DMS79 (cell line): ENCODE measurements around the gene MTMR10.

Experiments used
- DNase-seq: peaks from one replicate; lab custom pipeline; 2025; lab: John Stamatoyannopoulos, UW

MTMR10 gene, protein sequence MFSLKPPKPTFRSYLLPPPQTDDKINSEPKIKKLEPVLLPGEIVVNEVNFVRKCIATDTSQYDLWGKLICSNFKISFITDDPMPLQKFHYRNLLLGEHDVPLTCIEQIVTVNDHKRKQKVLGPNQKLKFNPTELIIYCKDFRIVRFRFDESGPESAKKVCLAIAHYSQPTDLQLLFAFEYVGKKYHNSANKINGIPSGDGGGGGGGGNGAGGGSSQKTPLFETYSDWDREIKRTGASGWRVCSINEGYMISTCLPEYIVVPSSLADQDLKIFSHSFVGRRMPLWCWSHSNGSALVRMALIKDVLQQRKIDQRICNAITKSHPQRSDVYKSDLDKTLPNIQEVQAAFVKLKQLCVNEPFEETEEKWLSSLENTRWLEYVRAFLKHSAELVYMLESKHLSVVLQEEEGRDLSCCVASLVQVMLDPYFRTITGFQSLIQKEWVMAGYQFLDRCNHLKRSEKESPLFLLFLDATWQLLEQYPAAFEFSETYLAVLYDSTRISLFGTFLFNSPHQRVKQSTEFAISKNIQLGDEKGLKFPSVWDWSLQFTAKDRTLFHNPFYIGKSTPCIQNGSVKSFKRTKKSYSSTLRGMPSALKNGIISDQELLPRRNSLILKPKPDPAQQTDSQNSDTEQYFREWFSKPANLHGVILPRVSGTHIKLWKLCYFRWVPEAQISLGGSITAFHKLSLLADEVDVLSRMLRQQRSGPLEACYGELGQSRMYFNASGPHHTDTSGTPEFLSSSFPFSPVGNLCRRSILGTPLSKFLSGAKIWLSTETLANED

DNA sequence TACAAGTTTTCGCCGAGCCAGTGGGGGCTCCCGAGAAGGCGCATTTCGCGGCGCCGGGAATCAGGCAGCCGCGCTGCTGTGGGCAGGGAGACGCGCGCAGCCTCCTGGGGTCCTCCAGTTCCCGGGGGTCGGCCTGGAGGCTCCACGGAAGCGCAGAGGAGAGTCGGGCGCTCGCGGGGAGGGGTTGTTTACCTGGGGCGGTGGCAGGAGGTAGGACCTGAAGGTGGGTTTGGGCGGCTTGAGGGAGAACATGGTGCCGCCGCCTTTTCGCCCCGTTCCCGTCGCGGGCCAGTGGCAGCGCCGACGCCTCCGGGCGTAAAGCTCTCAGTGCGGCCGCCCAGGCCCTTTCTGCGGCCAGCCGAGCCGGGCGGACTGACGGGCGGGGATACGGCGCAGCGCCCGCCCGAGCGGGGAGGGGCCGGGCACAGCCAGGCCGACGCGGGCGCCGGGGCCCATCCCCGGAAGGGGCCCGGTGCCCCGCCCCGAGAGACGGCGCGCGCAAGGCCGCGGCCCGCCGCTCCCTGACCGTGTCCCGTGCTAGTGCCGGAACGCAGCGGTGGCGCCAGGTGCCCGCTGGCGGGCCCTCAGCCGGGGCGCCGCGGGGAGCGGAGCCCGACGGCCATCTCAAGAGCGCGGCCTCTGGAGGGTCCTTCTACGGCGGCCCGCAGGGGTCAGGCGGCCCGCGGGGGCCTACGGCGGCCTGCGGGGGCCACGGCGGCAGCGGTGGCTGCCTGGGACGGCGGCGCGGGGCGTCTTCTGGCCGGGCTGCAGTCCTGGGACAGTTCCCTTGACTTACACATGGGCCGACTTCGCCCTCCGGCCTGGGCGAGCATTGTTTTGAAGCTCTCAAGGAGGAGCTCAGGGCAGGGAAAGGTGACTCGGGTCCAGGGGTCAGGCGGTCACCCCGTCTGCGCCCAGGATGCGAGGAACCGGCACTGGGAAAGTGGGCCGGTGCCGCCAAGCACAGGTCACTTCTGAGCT is at the start of gene MTMR10:
Gene MTMR10 (minus strand): TSS at position 374 of the 981 bp plus-strand sequence. CDS start 122 bp downstream, at position 252.
- DNase-seq, result no peak

DNA sequence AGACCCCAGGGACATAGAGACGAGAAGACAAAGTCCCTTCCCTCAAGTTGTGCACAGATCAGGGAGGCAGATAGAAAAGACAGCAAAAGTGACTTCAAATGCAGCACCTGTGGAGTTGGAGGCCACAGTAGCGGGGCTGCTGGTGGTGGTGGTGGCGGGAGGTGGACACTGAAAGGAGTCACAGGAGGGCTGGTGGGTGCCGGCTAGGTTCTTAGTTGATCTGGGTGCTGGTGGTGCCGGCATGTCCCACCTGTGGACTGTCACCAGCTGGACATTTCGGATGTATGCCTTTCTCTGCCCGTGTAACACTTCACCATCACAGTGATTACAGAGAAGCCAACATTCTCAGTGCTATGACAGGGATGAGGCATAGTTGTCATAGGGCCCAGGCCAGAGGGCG is 49.2 kb upstream of the MTMR10 start:
- no peak for DNase-seq

DNA sequence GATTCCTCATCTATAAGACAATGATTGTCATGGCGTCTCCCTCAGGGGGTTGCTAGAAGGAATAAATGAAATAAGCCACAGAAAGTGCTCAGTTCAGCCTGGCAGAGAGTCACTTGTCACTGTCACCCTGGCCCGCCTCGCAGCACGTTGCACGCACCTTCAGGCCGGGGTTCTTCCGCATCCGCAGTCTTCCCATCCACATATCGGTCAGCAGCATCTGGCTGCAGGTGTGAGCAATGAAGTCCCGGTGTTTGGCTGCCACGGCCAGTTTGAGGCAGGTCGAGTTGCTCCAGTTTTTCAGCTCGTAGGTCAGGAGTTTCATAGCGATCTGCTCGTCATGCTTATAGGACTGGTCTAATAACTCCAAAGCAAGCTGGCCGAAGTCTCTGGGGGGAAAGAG is 48.5 kb upstream of the MTMR10 start:
- no peak for DNase-seq

DNA sequence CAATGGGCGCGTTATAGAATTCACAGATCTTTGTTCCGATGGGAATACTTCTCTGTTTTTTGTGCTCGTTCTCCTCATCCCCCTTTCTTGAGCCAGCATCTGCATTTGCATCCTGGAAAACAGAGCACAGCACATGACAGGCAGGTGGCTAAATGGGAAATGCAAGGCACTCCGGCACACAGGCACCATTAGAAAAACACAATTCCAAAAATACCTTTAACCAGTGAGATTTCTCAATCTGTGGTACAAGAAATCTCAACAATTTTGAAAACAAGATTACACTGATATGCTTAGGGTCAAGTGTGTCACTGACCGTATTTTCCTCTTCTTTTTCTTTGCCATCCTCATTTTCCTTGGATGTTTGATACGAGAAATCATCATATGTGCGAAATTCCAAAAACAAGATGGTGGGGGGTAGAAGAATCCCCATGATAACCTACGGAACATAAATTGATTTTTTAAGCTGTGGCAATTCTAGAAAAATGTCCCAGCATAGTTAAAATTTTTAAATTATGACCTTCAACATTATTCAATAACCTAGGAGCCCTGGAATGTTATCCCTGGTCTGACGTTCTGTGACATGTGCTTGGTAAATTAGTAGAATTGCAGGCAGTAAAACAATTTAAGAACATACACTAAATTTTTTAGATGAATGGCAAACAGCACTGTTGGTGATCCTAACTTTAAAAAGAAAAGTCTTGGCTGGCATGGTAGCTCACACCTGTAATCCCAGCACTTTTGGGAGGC is 46.5 kb upstream of the MTMR10 start:
- DNase-seq, result no peak

DNA sequence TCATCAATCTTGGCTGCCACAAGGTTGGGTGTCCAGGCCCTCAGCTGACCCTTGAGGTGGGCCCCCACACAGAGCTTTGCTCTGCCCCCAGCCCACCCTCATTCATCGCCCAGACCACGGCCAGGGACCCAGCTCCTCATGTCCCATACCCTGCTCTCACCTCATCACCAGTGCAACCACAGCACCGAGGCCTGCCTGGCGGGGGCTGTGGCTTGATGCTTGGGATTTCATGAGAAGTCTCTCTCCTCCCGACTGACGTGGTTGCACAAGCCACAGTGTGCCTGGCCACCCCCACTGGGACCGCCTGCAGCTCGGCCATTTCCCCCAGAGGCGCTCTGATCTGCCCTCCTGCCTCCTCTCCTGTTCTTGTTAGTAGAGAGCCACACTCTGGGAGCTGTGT is 45.4 kb upstream of the MTMR10 start:
- no peak for DNase-seq

DNA sequence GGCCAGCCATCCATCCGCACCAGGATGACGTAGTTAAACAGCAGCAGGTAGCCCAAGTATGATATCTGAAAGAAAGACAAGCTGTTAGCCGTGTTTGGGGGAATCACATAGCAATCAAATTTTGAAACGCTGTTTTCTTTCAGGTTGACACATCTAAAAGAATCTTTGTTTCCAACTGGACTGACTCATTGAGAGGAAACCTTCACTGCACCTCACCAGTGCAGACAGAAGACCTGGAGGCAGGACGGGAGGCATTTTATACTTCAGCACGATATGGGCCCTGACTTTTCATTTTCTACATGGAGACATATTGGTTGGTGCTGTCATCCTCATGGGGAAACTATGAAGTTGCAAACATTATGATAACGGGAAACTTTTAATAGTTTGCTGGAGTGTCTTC is 44.2 kb upstream of the MTMR10 start:
- DNase-seq, result no peak

DNA sequence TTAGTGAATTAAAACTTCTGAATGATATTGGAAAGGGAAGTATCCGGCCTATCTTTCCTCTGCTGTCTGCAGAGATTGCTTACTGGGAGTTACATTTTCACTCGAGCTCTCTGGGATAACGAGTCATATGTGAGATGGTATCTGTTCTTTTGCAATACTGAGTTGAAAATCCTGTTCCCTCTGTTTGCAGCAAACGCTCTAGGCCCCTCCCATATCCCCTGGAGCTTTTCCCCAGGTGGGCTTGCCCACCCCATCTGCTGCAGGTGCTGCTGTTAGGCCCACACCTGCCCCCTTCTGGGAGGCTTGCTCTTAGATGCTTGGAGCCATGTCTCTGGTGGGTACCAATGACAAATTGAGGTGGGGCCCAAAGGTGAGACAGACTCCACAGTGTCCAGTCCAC is 42.7 kb upstream of the MTMR10 start:
- DNase-seq, result no peak

DNA sequence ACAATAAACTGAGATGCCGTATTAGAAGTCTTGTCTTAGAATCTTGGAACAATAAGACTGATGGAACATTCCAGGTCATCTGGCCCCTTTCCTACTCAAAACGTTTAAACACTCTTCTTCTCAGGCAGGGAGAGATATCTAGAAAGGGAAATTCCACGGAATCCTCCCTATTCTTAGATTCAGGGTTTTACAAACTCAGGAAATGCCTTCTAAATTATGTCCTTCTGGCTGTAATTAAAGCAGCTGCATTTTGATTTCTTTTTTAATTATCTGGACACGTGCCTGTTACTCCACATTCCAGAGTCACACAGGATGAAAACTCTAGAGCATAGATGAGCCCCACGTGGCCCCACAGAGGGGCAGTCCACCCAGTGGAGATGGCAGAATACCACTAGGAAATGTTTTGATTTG is 41.5 kb upstream of the MTMR10 start:
- no peak for DNase-seq

DNA sequence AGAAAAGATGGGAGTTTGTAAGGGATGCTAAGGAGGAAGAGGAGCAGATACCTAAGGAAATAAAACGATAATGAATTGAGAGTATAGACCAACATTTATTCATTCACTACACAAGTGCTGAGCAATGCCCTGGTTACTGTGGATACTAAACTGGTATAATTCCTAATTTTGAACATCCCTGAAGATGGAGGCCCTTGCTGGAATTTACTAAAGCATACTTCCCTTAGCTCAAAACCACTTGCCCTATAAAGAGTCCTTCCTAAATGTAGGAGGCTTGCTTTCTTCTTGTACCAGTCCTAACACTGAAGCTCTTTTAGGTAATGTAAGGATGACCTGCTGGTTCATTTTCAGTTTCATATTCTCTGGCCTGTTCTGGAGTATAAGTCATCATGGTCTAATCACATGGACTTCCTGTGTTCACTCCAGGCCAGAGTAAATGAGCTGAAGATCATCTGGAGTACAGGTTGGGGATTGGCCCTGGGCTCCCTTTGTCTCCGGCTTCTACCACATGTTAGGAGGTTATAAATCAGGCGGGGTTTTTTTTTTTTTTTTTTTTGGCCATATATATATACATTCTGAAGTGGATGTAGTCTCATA is 40.1 kb upstream of the MTMR10 start:
- DNase-seq, result no peak

DNA sequence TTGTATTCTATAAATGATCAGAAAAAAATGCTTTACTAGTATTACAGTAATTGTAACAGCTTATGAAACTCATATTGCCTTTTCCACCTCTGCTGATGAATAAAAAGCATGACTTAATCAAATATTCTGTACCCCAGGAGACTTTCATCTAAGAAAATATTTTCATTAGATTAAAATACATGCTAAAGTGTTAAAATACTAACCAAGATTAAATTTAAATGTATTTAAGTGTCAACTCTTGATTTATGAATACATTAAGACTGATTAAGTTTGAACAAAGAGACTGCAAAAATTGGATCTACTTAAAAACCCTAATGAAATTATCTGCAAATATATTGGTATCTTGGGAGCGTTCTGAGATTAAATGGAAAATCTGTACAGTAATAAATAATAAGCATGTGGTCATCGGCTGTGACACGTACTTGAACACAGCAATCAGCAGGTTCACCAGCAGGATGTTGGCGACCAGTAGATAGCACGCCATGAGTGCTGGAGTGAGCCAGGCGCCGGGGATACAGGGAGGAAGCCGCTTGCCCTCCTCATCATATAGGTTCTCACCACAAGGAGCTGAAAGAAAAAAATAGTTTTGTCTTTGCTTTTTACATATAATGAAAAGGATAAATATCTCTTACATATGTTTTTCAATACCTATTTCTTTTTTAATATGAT is 36.6 kb upstream of the MTMR10 start:
- no peak for DNase-seq

DNA sequence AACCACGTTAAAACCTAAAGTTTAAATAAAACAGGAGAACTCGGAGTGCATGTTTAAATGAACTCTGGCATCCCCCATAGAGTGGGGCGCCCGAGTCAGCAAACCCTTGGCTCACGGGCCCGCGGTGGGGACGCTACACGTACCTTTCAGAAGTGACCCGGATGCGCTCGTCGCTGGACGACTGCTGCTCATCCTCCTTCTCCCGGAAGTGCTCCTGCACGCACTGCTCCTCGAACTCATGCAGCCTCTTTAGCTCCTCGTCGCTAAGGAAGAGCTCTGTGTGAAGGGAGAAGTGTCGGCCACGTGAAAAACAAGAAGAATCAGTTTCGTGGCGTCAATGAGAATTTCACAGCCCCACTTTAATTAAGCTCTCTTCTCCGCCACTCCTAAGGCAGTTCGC is 34.6 kb upstream of the MTMR10 start:
- no peak for DNase-seq

DNA sequence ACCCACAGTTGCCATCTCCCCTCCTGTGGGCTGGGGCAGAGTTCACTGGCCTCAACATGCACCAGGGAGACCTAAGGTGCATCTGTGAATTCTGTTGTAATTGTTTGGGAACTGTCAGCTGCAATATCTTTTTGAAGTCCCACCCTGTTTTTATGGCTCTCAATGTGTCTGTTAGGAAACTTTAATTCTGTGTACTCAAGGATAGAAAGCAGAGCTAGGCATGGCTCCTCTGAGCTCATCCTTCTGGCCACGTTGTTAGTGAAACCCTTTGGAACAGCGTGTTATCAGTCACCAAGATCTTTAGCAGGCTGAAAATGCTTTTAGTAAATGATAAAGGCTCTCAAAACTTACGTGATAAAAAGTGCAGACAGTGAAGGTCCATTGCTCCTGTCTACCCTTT is 33.6 kb upstream of the MTMR10 start:
- no peak for DNase-seq

DNA sequence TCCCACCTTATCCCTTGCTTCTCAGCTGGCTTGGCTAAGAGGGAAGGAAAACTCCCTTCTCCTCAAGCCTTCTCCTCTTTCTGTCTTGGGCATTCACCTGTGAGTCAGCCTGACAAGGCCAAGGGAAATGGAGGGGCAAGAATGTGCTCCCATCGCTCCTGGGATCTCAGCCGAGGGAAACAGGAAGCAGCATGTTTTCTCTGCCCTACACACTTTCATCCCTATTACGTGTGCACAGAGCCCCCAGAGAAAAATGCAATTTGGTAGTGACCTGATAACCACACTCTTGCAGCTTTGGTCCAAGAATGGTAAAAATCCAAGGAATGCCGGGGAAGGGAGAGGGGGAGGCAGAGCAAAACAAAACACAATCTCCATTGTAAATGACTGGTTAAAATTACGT is 32.9 kb upstream of the MTMR10 start:
- DNase-seq, result no peak

DNA sequence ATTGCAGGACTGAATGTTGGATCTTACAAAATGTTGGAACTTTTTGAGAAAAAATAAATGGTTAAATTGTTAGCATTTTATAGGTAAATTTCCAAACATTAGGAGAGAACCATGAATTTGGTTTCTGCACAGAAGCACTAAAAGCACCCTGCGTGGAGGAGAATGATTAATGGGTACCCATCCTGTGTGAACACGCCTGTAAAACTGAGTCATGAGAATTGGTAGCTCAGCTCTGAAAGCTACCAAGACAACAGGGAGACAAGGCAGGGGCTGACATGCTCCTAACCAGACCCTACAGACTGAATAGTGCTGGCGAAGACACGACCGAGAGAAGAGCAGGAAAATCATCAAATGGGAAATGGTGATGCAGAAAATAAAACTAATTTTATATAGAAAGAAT is 32.4 kb upstream of the MTMR10 start:
- DNase-seq, result no peak

DNA sequence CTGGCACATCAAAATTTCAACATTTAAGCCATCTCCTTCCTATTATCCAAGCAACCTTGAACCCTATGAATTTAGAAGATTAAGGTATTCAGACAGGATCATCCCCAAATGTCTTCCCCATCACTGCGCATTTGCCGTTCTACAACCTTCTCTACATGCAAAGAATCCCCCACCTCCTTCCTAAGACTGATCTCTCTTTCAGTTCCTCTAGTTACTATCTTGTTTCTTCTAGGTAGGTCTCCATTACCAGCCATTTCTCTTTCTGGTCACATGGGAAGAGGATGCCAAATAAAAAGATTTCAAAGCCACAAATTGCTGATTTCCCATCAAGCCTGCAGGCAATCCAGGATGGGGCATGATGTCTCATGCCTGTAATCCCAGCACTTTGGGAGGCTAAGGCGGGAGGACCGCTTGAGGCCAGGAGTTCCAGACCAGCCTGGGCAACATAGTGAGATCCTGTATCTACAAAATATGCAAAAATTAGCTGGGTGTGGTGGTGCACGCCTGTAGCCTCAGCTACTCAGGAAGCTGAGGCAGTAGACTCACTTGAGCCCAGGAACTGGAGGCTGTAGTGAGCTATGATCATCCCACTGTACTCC is 29.7 kb upstream of the MTMR10 start:
- DNase-seq, result no peak

DNA sequence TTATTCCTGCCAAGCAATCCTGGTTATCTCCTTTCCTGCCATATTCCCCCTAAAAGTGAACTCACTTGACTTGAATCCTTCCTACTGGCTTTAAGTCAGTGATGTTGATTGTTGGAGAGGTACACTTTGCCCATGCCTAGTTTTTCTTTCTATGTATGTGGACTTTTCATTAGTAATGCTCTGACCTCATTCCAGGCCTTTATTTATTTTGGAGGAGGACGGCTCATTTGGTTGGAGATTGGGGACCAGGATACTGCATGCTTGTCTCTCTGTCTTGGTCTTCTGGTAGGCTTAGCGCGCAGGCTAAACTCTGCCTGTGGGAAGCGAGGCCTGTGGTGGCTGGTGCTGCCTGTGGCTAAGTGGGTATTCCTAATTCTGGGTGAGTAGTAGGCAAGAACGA is 29.1 kb upstream of the MTMR10 start:
- DNase-seq, result no peak

DNA sequence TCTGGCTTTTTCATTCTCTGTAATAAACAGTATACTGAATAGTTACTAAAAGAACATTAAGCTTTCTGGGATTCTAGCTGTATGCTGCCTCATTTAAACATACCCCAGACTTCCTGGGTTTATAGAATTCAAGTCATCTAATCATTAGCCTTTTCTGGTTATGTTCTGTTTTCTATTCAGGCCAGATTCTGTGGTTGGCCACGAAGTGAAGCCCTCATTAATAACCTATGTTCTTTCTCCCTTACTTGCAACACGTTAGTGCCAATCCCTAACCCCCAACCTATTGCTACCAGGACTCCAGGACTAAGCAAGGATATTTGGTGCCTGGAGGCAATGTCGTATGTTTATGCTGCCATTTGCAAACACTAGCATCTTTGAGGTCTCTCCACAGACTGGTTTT is 28.6 kb upstream of the MTMR10 start:
- no peak for DNase-seq

DNA sequence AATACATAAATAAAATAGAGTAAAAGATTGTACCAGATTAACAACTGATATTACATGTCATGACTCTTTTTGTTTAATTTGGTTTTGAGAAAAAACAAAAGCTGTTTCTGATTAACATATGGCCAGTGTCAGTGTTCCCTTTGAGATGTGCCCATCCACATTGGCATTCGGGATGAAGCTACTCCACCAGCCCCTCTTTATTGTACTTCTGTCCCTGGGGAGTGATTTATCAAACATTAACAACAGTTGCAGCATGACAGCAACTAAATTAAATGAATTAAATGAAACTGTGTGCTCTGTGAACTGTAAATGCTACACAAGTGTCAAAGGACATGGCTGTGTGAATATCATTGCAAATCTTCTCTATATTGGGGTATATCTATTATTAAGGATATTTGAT is 25.9 kb upstream of the MTMR10 start:
- no peak for DNase-seq

DNA sequence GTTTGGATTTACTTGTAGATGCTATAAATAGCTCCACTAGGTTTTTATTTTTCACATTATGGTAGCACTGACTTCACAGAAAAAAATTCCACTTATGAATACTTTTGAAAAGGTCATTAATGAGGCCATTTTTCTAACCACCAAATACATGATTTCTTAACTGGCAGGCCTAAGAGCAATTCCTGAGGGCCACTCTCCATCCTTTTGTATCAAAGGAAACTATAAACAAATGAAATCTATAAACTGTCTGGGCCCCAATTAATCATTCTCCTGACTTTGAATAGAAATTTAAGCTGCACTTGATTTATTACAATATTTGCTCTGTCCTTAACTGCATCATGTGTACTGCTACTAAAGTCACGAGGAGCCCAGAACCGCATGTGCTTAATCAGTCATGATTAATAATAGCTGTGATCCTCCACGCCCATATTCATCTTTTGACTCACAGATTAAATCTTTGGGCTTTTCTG is 25.1 kb upstream of the MTMR10 start:
- DNase-seq, result no peak

DNA sequence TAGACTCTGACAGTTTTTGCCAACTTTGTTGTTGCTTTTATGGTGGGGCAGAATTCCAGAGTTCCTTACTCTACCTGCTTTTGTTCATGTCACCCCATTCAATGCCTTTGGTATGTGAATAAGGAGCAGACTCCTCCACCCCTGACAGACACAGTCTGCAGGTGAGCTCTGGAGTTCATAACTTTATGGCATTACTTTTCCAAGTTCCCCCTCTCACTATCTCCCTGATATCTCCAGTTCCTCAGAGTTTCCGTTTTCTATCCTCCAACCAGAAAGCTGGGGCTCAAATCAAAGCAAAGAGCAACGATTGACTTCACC is 23.1 kb upstream of the MTMR10 start:
- no peak for DNase-seq
